Testis (tissue), 2 donors: ENCODE results near the gene PLA2G4A.

Experiments
- POLR2A ChIP-seq: fragments of 450-650 bp; IDR thresholded peaks from one replicate; pipeline ENCODE4 v1.6.1; 2017; ENCODE audit warnings: antibody characterized with exemption, mild to moderate bottlenecking, moderate library complexity
- TF ChIP-seq, protein P1 (sequence below), 3 experiments: fragments of 450-650 bp in 2 of 3; fragments of 200-600 bp in 1 of 3; sonication (generic) in 1 of 3; IDR thresholded peaks; one replicate each; pipeline ENCODE4 v1.5.1; 2016 to 2019; ENCODE audit warnings: antibody characterized with exemption in 3 of 3, mild to moderate bottlenecking in 2 of 3, moderate library complexity in 1 of 3

DNA sequence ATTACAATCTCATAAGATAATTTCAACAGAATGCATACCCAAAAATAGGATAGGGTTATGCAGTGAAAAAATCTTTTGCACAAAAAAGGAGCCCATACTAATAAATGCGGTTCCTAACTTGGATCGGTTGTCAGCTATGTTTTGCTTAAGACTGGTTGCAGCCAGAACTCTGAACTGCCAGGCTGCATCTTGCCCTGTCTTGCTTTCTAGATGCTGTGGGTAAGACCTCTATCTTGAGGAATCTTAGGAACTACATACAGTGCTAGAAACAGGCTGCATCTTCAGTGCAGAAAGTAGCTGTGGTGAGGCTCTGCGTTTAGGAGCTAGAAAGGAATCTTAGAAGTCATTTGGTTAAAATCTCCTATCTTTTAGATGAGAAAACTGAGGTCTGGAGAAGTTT lies 45.6 kb upstream of the PLA2G4A start:
- TF ChIP-seq, protein P1, sequence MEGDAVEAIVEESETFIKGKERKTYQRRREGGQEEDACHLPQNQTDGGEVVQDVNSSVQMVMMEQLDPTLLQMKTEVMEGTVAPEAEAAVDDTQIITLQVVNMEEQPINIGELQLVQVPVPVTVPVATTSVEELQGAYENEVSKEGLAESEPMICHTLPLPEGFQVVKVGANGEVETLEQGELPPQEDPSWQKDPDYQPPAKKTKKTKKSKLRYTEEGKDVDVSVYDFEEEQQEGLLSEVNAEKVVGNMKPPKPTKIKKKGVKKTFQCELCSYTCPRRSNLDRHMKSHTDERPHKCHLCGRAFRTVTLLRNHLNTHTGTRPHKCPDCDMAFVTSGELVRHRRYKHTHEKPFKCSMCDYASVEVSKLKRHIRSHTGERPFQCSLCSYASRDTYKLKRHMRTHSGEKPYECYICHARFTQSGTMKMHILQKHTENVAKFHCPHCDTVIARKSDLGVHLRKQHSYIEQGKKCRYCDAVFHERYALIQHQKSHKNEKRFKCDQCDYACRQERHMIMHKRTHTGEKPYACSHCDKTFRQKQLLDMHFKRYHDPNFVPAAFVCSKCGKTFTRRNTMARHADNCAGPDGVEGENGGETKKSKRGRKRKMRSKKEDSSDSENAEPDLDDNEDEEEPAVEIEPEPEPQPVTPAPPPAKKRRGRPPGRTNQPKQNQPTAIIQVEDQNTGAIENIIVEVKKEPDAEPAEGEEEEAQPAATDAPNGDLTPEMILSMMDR (IDR thresholded peaks at IDR 0.05), result no peak
- no peak for TF ChIP-seq POLR2A
